22Rv1 (cell line): ENCODE measurements around the gene KDM5D.

ENCODE experiments used
- H3K27ac ChIP-seq: fragments of 450-650 bp; 2 replicates; pipeline ENCODE4 v1.5.1; 2017
- CTCF ChIP-seq: fragments of 450-650 bp; IDR thresholded peaks from 2 replicates; pipeline ENCODE4 v1.5.1; 2017; ENCODE audit warnings: mild to moderate bottlenecking
- ZFX ChIP-seq: fragments of 450-650 bp; IDR thresholded peaks from 2 replicates; pipeline ENCODE4 v1.6.1; 2017; ENCODE audit warnings: antibody characterized with exemption, borderline replicate concordance

The KDM5D gene

GRCh38 chrY:19744381-19745378 lies at the start of gene KDM5D:
Gene KDM5D (minus strand): TSS chrY:19744726. CDS start chrY:19744534, 192 bp downstream.
- TF ChIP-seq ZFX: no peak
- TF ChIP-seq CTCF: no peak
- H3K27ac ChIP-seq: peak within 1 kb of the TSS; percentile 93

DNA sequence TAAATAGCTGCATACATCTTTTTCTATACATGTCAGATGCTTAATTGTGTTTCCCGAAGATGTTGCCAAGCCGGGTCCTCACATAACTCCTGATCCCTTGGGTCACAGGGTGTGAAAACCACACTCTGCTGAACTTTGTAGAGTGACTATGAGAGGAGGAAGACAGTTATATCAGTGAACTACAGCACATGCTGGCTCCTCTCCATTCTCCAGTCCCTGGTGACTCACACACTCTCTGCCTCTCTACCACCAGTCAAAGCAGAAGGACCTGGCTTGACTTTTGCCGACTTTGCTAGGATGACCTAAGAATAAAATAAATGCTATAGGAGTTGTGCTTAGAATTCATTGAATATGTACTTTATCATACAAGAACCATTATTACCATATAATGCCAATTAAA lies 23.8 kb upstream of the KDM5D start:
- no peak overlapping the region for H3K27ac ChIP-seq
- TF ChIP-seq CTCF (no peak), ZFX (no peak)

DNA sequence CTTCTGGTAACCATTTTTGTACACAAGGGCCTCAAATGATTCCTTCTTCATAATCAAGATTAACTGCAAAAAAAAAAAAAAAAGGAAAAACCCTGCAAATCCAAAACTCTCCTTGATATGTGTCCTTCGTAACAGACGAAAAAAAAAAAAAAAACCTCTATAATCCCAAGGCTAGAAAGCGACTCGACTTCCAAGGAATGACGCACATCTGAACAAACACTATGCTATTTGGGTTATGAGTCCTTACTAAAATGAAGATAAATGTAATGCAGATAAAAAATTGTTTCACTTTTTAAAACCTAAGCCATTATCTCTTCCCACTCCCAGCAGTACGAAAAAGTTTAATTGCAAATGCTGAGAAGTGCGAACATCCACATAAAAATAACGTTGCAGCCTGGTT lies 1.2 kb downstream of the KDM5D start:
- no peak overlapping the region for H3K27ac ChIP-seq
- TF ChIP-seq ZFX: no peak
- TF ChIP-seq CTCF: no peak

DNA sequence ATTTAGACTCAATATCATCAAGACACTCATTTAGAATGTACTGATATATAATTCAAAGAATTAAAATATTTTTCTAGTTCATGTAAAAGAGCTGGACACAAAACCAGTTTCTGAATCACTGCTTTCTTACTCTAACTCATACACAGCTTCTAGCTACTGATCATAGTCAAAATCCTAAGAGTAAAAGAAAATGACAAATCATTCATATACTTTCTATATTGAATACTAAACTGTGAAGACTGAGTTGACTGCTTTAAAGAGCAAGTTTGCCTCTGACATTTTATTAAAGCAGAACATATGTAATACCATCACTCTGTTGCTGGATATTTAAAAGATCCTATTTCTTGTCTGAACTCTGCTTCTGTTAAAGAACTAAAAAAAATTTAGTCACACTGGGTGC lies 2.4 kb downstream of the KDM5D start:
- H3K27ac ChIP-seq: no peak overlapping the region
- TF ChIP-seq ZFX: no peak
- TF ChIP-seq CTCF: no peak

DNA sequence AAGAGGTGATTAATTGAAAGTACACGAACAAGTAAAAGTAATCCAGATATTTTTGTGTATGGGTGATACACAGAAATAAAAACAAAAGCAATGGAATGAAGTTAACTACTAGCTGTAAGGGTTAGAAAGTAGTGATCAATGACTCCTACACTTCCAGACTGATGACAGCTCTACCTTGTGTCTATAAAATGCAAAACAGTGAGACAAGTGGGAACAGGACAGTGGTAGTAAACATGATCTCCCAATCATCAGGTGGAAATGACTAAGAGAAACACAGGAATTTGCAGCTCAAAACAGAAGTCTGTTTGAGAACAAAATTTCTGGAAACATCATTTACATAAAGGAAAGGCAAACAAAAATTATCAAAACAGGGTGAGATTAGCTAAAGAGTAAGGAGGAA lies 10.1 kb downstream of the KDM5D start:
- no peak overlapping the region for H3K27ac ChIP-seq
- TF ChIP-seq ZFX (no peak), CTCF (no peak)

DNA sequence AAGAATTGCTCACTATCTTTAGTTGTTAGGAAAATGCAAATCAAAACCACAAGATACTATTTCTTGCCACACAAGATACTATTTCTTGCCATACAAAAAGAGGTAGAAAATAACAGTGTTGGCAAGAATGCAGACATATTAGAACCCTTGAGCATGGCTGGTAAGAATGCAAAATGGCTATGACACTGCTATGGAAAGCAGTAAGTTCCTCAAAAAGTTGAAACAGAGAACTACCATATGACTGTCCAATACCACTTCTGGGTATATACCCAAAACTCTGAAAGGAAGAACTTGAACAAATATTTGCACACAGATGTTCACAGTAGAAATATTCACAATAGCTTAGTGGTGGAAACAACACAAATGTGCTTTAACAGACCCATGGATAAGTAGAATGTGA lies 26.6 kb downstream of the KDM5D start:
- no peak overlapping the region for H3K27ac ChIP-seq
- TF ChIP-seq ZFX (no peak), CTCF (no peak)

DNA sequence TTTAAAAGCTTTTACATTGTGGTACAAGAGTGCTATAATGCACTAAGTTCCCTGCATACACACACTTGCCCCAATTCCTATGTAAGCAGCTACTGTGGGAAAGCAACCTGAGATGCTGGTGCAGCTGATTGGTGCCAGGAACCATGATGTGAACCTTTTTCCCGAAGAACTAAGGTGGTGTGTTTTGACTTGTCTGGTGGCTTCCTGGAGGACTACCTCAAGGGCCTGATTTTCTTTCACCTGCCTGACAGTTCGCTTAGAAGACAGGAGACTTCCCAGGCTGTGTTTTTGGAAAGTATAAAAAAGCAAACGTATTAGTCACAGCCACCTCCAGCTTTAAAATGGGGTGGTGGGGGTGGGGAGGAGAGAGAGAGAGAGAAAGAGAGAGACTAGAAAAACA lies 27.4 kb downstream of the KDM5D start:
- no peak overlapping the region for H3K27ac ChIP-seq
- TF ChIP-seq ZFX: no peak
- TF ChIP-seq CTCF: no peak
